Measurements from ENCODE around the gene PNN.

DNA sequence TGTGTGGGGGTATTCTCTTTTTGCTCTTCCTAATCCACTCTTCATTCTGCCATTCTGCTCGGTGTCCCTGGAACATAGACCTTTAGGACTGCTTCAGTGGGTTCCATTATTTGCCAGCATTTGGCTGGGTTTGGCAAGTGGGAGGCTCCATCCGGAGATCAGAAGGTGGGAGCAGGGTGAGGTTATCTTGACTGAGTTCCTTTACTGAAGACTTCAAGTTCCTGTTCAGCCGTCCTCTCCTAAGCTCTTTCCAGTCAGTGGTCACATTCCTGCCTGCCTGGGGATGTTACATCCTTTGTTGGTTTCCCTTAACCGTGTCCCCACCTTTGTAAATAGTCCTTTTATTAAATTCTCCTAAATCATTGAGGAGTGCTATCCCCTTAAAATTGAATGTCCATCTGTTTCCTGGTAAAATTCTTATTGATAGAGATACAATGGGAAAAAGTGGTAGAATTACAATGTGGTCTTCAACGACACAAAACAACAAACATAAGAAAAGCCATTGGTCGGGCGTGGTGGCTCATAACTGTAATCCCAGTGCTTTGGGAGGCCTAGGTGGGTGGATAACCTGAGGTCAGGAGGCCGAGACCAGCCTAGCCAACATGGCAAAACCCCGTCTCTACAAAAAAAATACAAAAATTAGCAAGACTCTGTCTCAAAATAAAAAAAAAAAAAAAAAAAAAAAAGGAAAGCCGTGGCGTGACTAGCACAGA lies 53.6 kb downstream of the PNN start:
- TF ChIP-seq, protein P1, sequence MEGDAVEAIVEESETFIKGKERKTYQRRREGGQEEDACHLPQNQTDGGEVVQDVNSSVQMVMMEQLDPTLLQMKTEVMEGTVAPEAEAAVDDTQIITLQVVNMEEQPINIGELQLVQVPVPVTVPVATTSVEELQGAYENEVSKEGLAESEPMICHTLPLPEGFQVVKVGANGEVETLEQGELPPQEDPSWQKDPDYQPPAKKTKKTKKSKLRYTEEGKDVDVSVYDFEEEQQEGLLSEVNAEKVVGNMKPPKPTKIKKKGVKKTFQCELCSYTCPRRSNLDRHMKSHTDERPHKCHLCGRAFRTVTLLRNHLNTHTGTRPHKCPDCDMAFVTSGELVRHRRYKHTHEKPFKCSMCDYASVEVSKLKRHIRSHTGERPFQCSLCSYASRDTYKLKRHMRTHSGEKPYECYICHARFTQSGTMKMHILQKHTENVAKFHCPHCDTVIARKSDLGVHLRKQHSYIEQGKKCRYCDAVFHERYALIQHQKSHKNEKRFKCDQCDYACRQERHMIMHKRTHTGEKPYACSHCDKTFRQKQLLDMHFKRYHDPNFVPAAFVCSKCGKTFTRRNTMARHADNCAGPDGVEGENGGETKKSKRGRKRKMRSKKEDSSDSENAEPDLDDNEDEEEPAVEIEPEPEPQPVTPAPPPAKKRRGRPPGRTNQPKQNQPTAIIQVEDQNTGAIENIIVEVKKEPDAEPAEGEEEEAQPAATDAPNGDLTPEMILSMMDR (IDR thresholded peaks at IDR 0.05; ENCODE audit: insufficient read depth, low read depth, low read length): no peak
- TF ChIP-seq EZH2 (IDR thresholded peaks at IDR 0.05; ENCODE audit: insufficient read depth, low read length): no peak

Data from astrocyte (in vitro differentiated cells and primary cell).